Kidney (tissue), 14 donors: Measurements from ENCODE around the gene KRT222. TPM values are rescaled to one million over a fixed set of nuclear protein-coding genes. Genes with fewer than 3 reads are reported as not detected.

Experiments used
- DNase-seq, 5 donors: peaks; one replicate each; pipeline ENCODE4 v3.0.0-alpha.2; 2013 to 2020
- FAIRE-seq: peaks from 2 replicates; lab custom pipeline; 2012; peaks lifted over from hg19 to GRCh38; lab: Jason Lieb, UNC
- H3K27ac ChIP-seq, 2 donors: one replicate each; pipeline ENCODE4 v1.7.0; 2013; ENCODE audit warnings: low read depth in 2 of 2, low read length in 2 of 2, inconsistent platforms in 1 of 2
- H3K27me3 ChIP-seq: one replicate; pipeline ENCODE4 v1.7.1; 2013; ENCODE audit warnings: low read length, inconsistent platforms; ENCODE audit not compliant: control insufficient read depth, insufficient read depth
- H3K36me3 ChIP-seq, 3 donors: one replicate each; pipeline versions ENCODE4 v1.7.0 to v1.7.1; 2013; ENCODE audit warnings: low read length in 3 of 3, control low read depth in 1 of 3, inconsistent platforms in 1 of 3; ENCODE audit not compliant: insufficient read depth in 3 of 3, control insufficient read depth in 2 of 3
- H3K4me1 ChIP-seq, 3 donors: one replicate each; pipeline versions ENCODE4 v1.7.0 to v1.7.1; 2013; ENCODE audit warnings: low read length in 3 of 3, inconsistent platforms in 1 of 3, low read depth in 1 of 3; ENCODE audit not compliant: control insufficient read depth in 2 of 3, insufficient read depth in 2 of 3
- H3K4me3 ChIP-seq, 3 donors: one replicate each; pipeline versions ENCODE4 v1.7.0 to v1.8.1; 2013; ENCODE audit warnings: low read length in 3 of 3, control low read depth in 1 of 3, inconsistent platforms in 1 of 3
- H3K9ac ChIP-seq, 3 donors: one replicate each; pipeline versions ENCODE4 v1.7.0 to v1.7.1; 2013; ENCODE audit warnings: low read length in 3 of 3, control low read depth in 1 of 3, inconsistent platforms in 1 of 3
- H3K9me3 ChIP-seq, 3 donors: one replicate each; pipeline versions ENCODE4 v1.7.0 to v1.7.1; 2013; ENCODE audit warnings: low read length in 3 of 3, control low read depth in 1 of 3, inconsistent platforms in 1 of 3; ENCODE audit not compliant: control insufficient read depth in 2 of 3, insufficient read depth in 1 of 3
- intact Hi-C: fragments of 100-400 bp; cut with DNase I; formaldehyde crosslinking; loops from one replicate; pipeline ENCODE4 v1.11.1; 2022
- polyA plus RNA-seq: library from polyadenylated mRNA; stranded (reverse); fragments of 350-450 nt; fragmentation: Illumina TruSeq; extraction: RNeasy Lipid Tissue Mini Kit (QIAGEN cat#74804); gene quantifications from one replicate; pipeline ENCODE4 v1.2.3, GENCODE V29; 2014; ENCODE audit warnings: low read depth, low replicate concordance; ENCODE audit not compliant: insufficient read depth
- total RNA-seq: library from RNA; stranded (reverse); fragmentation: NEBNext Ultra II Directional; extraction: Animal tissue kit (Norgen Biotek cat#: 25700); gene quantifications from one replicate; pipeline ENCODE4 v1.2.1, GENCODE V29; 2021
- TF ChIP-seq, protein P1 (sequence below): IDR thresholded peaks from 3 replicates; pipeline ENCODE4 v1.5.1; 2012; ENCODE audit warnings: mild to moderate bottlenecking, moderate library complexity, borderline replicate concordance; ENCODE audit not compliant: insufficient read depth; ENCODE audit errors: extremely low read depth
- donor health status: control.
- donor health status: control.
- donor health status: control.
- donor health status: control.
- donor health status: control.
- donor health status: DM: yes; HTN: yes; CAD: no.
- donor health status: Normal renal cell carcinoma (clear cell type).

KRT222 gene
- total and polyA plus RNA-seq, 2 donors from 2014 or later, result 1.2 to 6.6 TPM

- no peak overlapping the region for H3K4me3 ChIP-seq
- DNase-seq (no peak), FAIRE-seq (no peak)
- no peak overlapping the region for H3K27ac ChIP-seq
- H3K27me3 ChIP-seq, result no peaks in the 10 kb centered on the region
- no peak overlapping the region for H3K9ac ChIP-seq
- TF ChIP-seq, protein P1, sequence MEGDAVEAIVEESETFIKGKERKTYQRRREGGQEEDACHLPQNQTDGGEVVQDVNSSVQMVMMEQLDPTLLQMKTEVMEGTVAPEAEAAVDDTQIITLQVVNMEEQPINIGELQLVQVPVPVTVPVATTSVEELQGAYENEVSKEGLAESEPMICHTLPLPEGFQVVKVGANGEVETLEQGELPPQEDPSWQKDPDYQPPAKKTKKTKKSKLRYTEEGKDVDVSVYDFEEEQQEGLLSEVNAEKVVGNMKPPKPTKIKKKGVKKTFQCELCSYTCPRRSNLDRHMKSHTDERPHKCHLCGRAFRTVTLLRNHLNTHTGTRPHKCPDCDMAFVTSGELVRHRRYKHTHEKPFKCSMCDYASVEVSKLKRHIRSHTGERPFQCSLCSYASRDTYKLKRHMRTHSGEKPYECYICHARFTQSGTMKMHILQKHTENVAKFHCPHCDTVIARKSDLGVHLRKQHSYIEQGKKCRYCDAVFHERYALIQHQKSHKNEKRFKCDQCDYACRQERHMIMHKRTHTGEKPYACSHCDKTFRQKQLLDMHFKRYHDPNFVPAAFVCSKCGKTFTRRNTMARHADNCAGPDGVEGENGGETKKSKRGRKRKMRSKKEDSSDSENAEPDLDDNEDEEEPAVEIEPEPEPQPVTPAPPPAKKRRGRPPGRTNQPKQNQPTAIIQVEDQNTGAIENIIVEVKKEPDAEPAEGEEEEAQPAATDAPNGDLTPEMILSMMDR, result no peak
- H3K4me1 ChIP-seq, result peaks cover 0 to 14% (median 0%) of the 10 kb centered on the region in 3 donors
- H3K36me3 ChIP-seq, result no peaks in the 10 kb centered on the region
- no peaks in the 10 kb centered on the region for H3K9me3 ChIP-seq
- intact Hi-C loops, result loop anchor here (10.0 kb wide), 1 partner anchor 173 kb away; the partner anchor contains the start of gene KRT27
These were observed 53.0 kb downstream of the KRT222 start for GRCh38 chr17:40611840-40612474.

DNA sequence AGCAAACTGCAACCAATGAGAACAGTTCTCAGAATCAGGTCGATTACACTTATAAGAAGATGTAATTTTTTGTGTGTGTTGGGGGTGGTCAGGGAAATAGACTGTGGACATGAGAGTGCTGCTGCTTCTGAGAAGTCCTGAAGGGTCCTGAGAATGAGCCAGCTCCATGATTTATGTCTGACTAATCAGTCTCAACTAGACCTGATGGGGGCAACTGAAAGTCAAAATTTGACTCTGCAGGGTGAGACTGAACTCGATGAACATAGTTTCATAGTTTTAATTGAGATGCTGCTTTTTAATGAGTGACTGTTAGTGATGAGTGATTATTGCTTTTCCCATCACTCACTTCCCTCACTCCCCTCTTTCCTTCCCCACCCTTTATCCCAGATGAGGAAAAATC, 54.6 kb downstream of the KRT222 start:
- intact Hi-C loops, result loop anchor here (10.0 kb wide), 1 partner anchor 174 kb away; the partner anchor contains the start of gene KRT27
- Histone ChIP-seq H3K27me3 (no peaks in the 10 kb centered on the region), H3K9ac (no peak overlapping the region), H3K9me3 (no peaks in the 10 kb centered on the region), H3K4me1 (peaks cover 0 to 7% (median 0%) of the 10 kb centered on the region in 3 donors), H3K27ac (no peak overlapping the region), H3K36me3 (no peaks in the 10 kb centered on the region), H3K4me3 (no peak overlapping the region)
- FAIRE-seq, result no peak
- TF ChIP-seq, protein P1, result no peak
- DNase-seq, result no peak

DNA sequence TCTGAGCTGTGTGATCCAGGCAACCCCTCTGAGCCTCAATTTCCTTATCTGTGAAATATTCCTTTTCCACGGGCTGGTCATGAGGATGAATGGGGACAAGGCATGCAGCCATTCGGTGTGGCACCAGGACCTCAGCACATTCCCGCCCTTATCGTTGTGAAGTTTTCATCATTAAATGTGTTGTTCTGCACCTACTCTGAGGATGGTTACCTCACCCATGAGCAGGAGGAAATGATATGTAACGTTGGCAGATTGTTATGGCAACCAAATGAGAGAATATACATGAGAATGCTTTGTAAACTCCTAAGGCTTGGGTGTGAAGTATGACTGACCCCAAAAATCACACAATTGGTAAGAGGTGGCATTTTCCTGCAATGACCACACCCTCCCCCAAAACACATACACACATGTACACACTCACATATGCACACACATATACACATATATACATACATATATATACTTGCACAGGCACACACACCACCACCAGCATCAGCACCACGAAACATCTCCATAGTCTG, 56.9 kb downstream of the KRT222 start:
- Histone ChIP-seq H3K27me3 (no peaks in the 10 kb centered on the region), H3K27ac (no peak overlapping the region), H3K4me3 (no peak overlapping the region), H3K9me3 (no peaks in the 10 kb centered on the region), H3K36me3 (no peaks in the 10 kb centered on the region), H3K9ac (no peak overlapping the region), H3K4me1 (no peaks in the 10 kb centered on the region)
- TF ChIP-seq, protein P1, result no peak
- FAIRE-seq, result no peak
- intact Hi-C loops, result no loop called here
- DNase-seq, result no peak
